HG02981 (cell line): Measurements from ENCODE around the gene ORMDL3.

Source experiments
- ATAC-seq: cut with Tn5 transposase; IDR thresholded peaks from one replicate; pipeline ENCODE4 v1.9.1; 2021; ENCODE audit warnings: mild to moderate bottlenecking, moderate library complexity; ENCODE audit not compliant: unreplicated experiment

ORMDL3 gene, protein sequence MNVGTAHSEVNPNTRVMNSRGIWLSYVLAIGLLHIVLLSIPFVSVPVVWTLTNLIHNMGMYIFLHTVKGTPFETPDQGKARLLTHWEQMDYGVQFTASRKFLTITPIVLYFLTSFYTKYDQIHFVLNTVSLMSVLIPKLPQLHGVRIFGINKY

DNA sequence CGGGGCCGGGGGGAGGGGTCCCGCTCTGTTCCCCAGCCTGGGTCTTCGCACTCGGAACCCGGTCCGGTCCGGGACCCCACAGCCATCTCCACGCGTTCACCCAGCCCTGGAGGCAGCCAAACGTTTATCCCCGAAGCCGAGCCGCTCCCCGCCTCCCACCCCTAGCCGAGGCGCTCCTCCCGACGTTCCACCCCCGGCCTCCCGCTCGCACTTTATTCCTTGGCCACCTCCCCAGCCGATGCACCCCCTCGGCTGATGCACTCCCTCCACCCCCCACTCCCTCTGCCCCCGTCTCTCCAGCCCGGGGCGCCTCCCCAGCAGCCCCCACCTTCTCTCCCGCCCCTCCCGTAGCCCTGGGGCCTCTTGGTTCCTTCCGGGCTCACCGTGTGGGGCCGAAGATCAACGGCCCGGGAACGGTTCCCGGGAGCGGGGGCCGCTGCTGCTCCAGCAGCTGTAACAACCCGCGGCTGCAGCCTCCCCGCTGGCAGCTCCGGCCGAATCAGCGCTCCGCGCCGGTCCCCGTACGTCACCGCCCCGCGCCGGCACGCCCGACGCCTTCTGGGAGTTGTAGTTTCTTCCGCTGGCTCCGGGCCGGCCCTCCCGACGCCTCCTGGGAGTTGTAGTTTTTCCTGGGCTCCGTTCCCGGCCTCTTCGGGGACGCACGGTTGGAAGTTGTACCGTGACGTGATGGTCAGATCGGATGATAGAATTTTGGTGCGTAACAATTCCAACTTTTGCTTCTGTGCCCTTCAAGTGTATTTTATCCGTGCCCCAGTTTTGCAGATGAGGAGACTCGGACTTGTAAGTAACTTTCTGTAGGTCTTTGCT is at the start of gene ORMDL3, which contains the start of gene LRRC3C:
Gene ORMDL3, minus strand, starts transcription at position 501 of the 828 bp plus-strand sequence. CDS start 3,398 bp downstream, outside the sequence.
Gene LRRC3C, plus strand, starts transcription at position 632 of the 828 bp plus-strand sequence. CDS start 13,792 bp downstream, outside the sequence.
- peak; percentile 71 for ATAC-seq

DNA sequence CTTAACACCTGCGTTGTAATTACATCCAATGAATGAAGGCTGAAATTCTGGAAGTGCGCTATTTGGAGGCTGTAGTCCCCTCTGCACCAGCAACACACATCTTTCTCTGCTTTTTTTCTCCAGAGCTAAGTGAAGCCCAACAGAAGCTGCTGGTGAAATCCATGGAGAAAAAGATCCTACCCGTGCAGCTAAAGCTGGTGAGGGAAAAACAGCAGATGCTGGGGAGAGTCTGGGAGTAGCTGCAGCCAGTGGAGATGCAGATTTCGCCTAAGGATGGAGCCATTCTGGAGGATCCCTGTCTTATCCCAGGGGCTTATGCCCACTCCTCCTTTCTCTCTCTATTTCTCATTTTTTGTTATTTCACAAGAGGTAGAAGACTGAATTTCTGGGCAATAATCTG is 48.4 kb upstream of the ORMDL3 start:
- no peak for ATAC-seq

DNA sequence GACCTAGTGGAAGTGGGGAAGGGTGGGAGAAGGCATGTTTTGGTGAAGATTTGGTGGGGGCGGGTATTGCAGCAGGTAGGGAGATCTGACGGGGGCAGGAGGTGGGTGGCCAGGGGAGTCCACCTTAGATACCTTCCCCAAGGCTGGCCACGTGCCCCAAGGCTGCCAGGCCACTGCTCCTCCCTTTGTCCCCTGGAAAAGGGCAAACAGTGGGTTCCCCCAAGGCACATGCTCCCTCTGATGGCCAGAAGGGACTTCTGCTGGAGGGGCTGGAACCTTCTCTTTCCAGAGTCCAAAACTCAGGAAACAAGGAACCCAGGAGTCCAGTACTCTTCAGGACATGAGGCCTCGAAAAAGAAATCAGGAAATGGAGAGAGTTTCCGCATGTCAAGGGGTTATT is 47.0 kb upstream of the ORMDL3 start:
- no peak for ATAC-seq

DNA sequence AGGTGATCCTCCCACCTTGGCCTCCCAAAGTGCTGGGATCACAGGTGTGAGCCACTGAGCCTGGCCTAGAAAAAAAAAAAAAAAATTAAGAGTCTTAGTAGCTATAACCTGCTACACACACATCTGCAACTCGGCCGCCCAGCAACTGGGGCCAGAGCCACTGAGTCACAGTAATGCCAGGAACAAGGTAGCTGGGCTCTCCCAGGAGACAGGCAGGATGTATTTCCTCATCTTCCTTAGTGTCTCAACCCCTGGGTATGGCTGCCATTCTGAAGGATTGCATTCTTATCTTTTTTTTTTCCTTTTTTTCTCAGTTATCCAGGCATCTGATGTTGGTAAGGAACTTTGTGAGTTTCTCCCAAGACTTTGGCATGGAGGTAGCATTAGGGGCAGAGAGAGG is 46.1 kb upstream of the ORMDL3 start:
- no peak for ATAC-seq

DNA sequence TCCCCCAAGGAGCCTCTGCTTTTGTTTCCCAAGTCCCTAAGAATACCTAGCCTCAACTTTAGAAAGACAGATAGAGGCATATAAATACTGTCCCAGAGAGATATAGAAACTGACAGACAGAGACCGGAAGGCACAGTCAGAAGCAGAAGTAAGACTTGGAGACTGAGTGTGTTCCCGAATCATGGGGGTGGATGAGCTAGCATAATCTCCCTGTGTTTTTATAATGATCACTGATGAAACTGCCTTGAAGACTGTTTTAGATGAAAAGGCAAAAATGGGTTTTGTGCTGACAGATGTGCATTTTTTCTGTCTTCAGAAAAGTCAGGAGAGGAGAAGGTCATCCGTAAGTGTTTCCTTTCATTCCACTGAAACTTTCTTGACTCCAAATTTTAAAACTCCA is 44.9 kb upstream of the ORMDL3 start:
- ATAC-seq = no peak

DNA sequence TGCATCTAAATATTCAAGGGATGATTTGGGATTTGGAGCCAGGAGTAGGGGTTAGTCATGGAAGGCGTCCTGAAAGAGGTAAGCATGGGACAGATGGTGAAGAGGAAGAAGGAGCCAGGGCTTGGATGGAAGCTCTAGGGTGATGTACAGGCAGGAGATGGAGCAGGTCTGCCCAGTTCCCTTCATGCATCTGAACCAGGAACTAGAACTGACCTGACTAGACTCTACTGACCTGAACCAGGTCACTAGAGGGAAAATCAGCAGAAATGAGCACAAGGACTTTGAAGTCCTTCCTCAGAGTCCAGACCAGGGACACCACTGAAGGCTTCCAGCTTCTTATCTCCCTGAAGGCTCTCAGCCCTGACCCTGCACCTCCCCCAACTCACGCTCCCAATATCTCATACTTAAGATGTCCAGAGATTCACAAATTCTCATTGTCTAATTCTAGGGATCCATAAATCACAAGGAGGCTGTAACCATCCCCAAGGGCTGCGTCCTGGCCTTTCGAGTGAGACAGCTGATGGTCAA is 43.7 kb upstream of the ORMDL3 start:
- no peak for ATAC-seq

DNA sequence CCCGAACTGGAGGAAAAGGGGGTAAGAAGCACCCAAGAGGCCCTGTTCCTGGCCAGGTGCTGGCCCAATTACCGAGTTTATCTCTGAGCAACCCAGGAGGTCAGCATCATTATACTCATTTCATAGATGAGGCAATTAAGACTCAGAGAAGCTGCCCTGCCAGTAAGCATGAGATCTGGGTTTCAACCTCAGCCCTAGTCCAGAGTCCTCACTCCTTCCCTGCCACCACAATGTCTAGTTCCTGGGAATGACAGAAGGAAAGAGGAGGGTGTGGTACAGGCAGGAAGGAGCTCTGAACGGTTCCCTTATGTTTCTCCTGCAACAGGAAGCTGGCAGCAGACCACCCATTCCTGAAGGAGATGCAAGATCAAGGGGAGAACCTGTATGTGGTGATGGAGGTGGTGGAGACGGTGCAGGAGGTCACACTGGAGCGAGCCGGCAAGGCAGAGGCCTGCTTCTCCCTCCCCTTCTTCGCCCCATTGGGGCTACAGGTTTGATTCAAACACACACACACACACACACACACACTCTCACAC is 42.8 kb upstream of the ORMDL3 start:
- no peak for ATAC-seq

DNA sequence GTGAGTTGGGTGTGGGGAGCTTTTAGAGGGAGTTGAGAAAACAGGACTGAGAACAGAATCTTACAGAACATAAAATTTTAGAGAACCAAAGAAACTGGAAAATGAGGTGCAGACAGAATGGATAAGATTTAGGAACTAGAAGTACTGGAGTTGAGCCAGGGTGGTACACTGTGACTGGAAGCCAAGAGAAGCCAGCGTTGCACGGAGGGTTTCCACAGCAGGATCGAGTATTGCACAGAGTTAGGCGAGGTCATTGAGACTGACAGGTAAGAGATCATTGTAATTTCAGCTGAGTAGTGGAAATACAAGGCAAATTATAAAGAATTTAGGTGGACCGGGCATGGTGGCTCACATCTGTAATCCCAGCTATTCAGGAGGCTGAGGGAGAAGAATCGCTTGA is 42.0 kb upstream of the ORMDL3 start:
- no peak for ATAC-seq

DNA sequence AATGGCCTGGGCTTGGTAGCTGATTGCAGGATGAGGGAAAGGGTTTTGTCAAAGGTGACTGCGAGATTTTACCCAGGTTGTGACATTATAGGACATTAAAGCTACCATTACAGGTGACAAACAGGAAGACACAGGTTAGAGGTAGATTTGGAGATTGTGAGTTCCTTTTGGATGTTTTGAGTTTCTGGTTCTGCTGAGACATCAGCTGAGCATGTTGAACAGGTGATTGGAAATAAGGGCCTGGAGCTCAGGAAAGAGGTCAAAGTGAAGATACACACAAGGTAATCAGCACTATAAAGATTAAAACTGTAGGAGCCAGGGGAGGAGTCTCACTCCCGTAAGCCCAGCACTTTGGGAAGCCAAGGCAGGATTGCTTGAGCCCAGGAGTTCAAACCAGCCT is 41.4 kb upstream of the ORMDL3 start:
- ATAC-seq = no peak

DNA sequence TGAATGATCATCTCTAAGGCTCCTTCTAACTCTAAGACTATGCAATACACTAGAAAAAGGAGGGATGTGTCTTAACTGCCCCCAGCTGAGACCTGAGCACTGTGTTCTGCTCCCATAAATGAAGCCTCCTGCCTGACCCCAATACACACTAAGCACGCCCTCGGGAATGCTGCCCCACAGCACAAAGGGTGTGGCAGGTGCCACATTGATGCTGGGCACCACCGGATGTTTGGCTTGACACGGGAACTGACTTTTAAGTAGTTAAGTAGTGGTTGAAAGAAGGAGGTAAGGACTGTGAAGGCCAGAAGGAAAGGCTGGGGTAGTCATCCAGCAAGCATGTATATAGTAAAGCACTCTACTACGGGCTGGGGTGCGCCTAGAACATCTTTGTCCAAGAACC is 39.4 kb upstream of the ORMDL3 start:
- ATAC-seq = no peak

DNA sequence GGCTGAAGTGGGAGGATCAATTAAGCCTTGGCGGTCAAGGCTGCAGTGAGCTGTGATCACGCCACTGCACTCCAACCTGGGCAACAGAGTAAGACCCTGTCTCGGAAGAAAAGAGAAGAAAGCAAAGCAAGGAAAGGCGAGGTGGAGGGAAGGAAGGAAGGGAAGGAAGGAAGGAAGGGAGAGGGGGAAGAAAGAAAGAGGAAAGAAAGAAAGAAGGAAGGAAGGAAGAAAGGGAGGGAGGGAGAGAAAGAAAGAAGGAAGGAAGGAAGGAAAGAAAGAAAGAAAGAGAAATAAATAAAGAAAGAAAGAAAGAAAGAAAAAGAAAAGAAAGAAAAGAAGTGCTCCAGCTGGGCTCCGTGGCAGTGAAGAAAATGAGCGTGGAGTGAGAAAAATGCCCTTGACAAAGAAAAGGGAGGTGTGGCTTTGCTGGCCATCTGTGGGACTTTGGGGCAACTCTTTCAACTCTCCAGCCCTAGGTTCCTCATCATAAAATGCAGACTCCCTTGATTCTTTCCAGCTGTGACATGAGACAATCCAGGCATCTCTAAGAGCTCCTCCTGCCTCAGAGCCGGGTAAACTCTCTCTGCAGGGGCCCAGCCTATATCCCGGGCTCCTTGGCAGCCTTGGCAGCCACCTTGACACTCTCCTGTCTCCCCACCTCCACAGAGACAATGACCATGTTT is 37.8 kb upstream of the ORMDL3 start:
- ATAC-seq = no peak

DNA sequence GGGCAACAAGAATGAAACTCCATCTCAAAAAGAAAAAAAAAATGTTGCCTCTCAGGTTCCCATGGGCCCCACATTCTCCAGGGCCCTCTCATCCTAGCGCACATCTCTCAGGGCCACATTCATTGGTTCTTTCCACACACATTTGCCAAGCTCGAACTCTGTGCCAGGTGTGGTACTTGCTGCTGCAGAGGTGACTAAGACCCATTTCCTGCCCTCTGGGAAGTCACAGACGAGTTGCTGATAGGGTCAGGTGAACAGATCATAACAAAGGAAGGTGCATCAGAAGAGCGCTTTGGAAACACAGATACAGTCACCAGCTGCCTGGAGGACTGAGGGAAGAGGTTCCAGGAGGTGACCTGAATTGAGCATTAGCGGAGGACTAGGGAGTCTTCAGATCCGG is 36.4 kb upstream of the ORMDL3 start:
- ATAC-seq = no peak

DNA sequence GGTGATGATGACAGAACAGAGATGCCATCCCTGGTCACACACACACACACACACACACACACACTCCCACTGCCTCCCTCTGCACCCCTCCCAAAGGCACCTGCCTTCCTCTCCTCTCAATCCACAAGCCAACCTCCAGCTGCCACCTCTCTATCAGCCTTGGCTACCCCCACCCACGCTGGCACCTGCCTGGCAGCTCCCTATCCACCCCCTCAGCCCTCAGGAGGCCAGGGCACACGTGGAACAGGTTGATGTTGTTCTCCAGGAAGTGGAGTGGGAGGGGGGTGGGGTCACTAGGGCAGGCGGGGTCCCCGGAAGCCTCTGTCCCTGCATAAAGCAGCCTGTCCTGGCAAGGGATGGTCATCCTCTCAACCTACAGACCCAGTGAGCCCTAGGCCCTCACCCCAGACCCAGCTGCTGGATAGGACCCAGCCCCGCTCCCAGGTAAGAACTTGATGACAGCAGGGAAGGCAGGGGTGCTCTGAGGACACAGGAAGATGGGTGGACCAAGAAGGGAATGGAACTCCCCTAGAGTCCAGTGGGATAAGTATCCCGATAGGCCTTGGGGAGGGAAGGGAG is 35.3 kb upstream of the ORMDL3 start, which contains the start of gene GSDMA:
Gene GSDMA, plus strand, starts transcription at position 363 of the 579 bp plus-strand sequence. CDS start 2,684 bp downstream, outside the sequence.
- no peak for ATAC-seq

DNA sequence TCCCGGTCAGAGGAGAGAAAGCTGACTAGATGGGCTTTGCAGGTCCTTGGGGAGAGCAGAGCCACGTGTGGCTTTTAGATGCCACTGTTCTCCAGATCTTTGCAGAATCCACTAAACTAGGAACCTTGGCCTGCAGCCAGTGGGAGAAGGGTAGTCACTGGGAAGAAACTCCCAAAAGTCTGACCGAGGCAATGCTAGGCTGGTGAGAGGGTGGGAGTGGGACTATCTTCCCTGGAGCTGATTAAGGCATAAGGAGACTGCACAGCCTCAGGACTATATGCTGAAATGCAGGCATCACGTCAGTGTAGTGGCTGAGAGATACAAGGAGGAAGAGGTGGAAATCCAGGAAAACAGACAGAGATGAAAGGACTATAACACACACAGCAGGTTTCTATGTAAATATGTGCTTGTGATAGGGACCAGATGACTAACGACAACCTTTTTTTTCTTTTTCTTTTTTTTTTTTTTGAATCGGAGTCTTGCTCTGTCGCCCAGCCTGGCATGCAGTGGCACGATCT is 33.2 kb upstream of the ORMDL3 start:
- ATAC-seq = no peak

DNA sequence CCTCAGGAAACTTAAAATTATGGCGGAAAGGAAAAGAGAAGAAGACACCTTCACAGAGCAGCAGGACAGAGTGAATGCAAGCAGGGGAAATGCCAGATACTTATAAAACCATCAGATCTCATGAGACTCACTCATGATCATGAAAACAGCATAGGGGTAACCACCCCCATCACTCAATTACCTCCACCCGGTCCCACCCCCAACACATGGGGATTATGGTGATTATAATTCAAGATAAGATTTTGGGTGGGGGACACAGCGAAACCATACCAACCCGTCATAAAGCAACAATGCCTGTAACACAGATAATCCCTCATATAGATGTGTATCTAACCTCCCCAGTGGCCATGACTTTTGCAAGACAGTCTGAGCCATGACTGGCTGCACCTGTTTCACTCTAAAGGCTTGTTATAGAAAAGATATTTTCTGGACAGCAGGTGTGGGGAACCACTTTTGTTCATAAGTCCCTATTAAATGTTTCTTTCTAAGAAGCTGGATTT is 28.4 kb upstream of the ORMDL3 start:
- ATAC-seq = no peak

DNA sequence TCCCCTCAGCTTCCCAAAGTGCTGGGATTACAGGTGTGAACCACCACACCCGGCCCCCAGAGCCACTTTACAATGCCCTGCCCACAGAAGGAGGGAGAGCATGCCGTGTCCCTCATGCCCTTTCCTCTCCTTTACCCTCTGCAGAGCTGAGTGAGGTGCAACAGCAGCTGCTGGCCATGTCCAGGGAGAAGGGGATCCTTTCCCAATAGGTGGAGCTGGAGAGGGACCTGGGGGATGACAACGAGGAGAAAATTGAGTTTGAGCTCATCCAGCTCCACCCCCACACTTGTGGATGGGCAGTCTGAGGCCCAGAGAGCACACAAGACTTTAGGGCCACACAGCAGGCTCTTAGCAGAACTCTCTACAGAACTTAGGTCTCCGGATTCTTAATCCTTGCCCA is 27.5 kb upstream of the ORMDL3 start:
- no peak for ATAC-seq

DNA sequence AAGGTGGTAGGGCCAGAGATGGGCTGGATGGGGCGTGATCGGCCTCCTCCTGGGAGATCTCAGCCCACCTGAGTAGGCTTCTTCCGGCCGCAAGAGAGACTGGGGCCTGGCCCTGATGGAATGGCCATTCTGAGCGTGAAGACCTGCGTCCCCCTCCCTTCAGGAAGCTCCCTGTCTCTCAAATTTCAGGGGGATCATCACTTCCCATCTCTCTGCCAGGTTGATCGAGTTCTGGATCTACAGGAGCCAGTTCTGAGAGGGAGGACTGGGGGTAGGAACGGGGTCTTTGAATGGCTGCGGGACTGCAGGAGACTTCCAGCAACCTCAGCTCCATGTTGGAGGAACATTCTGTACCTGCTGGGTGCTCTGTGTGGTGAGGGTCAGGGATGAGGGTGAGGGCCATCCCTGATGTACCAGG is 26.1 kb upstream of the ORMDL3 start:
- no peak for ATAC-seq

DNA sequence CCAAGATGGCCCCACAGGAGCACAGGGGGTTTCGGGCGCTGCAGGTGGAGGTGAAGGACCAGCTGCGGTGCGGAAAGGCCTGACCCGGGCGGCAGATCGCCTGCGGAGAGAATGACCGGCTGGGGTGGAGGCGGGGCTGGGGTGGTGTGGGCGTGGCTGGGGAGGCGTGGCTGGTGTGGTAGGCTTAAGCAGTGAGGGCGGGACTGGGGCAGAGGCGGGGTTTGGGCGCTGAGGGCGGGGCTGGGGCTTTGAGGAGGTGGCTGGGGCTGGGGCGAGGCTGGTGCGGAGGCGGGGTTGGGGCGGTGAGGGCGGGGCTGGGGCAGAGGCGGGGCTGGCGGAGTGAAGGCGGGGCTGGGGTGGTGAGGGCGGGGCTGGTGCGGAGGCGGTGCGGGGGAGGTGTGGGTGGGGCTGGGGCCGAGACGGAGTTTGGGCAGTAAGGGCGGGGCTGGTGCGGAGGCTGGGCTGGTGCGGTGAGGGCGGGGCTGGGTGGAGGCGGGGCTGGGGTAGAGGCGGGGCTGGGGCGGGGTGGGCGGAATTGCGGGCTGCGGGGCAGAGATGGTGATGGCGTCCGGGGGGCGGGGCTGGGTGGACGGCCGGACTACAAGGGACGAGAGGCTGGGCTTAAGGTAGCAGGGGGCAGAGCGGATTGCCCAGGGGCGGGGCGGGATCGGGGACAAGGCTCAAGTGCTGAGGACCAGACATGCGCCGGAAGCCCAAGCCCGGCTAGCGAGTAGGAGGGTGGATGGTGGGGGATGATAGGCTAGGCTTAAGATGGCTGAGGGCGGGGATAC is 25.5 kb upstream of the ORMDL3 start:
- peak; percentile 74 for ATAC-seq

DNA sequence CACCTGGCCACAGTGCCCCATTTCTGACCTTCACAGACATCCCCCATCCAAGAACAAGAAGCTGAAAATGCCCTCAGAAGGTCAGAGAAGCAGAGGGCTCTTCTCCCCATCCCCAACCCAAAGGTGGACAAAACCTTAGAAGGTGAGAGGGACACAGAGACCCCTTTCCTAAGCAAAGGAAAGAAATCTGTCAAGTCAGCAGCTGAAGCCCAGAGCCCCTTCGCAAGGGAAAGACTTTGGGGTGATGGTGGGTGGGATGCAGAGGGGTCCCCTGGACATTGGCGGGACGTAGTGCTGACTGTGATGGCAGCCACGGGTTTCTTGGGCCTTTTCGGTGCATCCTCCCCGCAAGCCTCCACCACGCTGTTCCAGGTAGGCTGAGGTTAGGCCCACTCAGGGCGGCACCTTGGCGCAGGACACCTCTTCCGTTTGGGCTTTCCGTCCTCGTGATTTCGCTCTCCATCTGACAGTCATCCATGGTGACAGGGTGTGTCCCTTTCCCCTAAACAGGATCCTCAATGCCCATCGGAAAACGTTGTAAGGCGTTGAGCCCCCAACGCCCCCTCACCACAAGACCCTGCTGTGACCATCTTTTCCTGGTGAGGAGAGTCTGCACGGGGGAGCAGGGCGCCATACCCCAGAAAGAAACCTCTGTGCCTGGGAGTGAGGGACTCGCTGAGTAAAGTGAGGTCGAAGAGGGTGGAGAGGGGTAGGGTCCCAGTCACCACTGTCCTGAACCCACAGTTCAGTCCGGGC is 24.7 kb upstream of the ORMDL3 start:
- no peak for ATAC-seq
